Parathyroid adenoma (tissue), 2 donors: Measurements from ENCODE around the gene STT3B.

ENCODE experiments used
- H2AFZ ChIP-seq: fragments of 300-600 bp; sonication (generic); one replicate; pipeline ENCODE4 v1.7.0; 2017; ENCODE audit warnings: antibody characterized with exemption, mild to moderate bottlenecking
- H3K27ac ChIP-seq: fragments of 300-600 bp; sonication (generic); one replicate; pipeline ENCODE4 v1.7.0; 2017
- H3K27me3 ChIP-seq: fragments of 300-600 bp; sonication (generic); one replicate; pipeline ENCODE4 v1.7.0; 2017; ENCODE audit warnings: low read length; ENCODE audit not compliant: control insufficient read depth, insufficient read depth
- H3K36me3 ChIP-seq: fragments of 300-600 bp; sonication (generic); one replicate; pipeline ENCODE4 v1.7.0; 2017; ENCODE audit warnings: low read length; ENCODE audit not compliant: control insufficient read depth, insufficient read depth
- H3K4me1 ChIP-seq: fragments of 300-600 bp; sonication (generic); one replicate; pipeline ENCODE4 v1.7.0; 2017; ENCODE audit warnings: control low read depth
- H3K4me2 ChIP-seq: fragments of 300-600 bp; sonication (generic); one replicate; pipeline ENCODE4 v1.7.0; 2017; ENCODE audit warnings: low read length
- H3K4me3 ChIP-seq: fragments of 300-600 bp; sonication (generic); one replicate; pipeline ENCODE4 v1.7.0; 2017; ENCODE audit warnings: low read depth, low read length
- H3K79me2 ChIP-seq: fragments of 300-600 bp; sonication (generic); one replicate; pipeline ENCODE4 v1.7.0; 2017; ENCODE audit warnings: control low read depth
- H3K9ac ChIP-seq: fragments of 300-600 bp; sonication (generic); one replicate; pipeline ENCODE4 v1.7.0; 2017; ENCODE audit warnings: mild to moderate bottlenecking
- H3K9me3 ChIP-seq: fragments of 300-600 bp; sonication (generic); one replicate; pipeline ENCODE4 v1.7.0; 2017; ENCODE audit warnings: low read length; ENCODE audit not compliant: control insufficient read depth
- CTCF ChIP-seq: fragments of 300-600 bp; sonication (generic); IDR thresholded peaks from one replicate; pipeline ENCODE4 v1.7.0; 2017; ENCODE audit warnings: antibody characterized with exemption, mild to moderate bottlenecking
- donor health status: primary hyperparathyroidism.

The STT3B gene

GRCh38 chr3:31576521-31576920 lies 43.8 kb downstream of the STT3B start:
- no peak for TF ChIP-seq CTCF
- Histone ChIP-seq H3K79me2 (peaks cover 11% of the 10 kb centered on the region), H3K4me2 (no peak overlapping the region), H3K4me1 (peaks cover 1% of the 10 kb centered on the region), H3K4me3 (no peak overlapping the region), H3K27me3 (no peaks in the 10 kb centered on the region), H3K9ac (no peak overlapping the region), H3K36me3 (no peaks in the 10 kb centered on the region), H3K9me3 (no peaks in the 10 kb centered on the region), H3K27ac (no peak overlapping the region), H2AFZ (no peak overlapping the region)

- H3K9ac ChIP-seq = no peak overlapping the region
- H3K4me2 ChIP-seq = no peak overlapping the region
- H3K79me2 ChIP-seq = peaks cover 11% of the 10 kb centered on the region
- H3K27ac ChIP-seq = no peak overlapping the region
- H3K27me3 ChIP-seq = no peaks in the 10 kb centered on the region
- H3K4me3 ChIP-seq = no peak overlapping the region
- H3K4me1 ChIP-seq = peaks cover 3% of the 10 kb centered on the region
- H3K36me3 ChIP-seq = no peaks in the 10 kb centered on the region
- no peaks in the 10 kb centered on the region for H3K9me3 ChIP-seq
- no peak overlapping the region for H2AFZ ChIP-seq
- no peak for TF ChIP-seq CTCF
Observed at GRCh38 chr3:31577232-31577631, 44.5 kb downstream of the STT3B start.

- TF ChIP-seq CTCF = no peak
- H3K27me3 ChIP-seq = no peaks in the 10 kb centered on the region
- peaks cover 5% of the 10 kb centered on the region for H3K79me2 ChIP-seq
- H3K9ac ChIP-seq = no peak overlapping the region
- no peak overlapping the region for H3K27ac ChIP-seq
- H3K4me2 ChIP-seq = no peak overlapping the region
- H3K4me3 ChIP-seq = no peak overlapping the region
- no peaks in the 10 kb centered on the region for H3K36me3 ChIP-seq
- no peaks in the 10 kb centered on the region for H3K9me3 ChIP-seq
- no peak overlapping the region for H2AFZ ChIP-seq
- peaks cover 3% of the 10 kb centered on the region for H3K4me1 ChIP-seq
Observed at GRCh38 chr3:31579828-31580227, 47.1 kb downstream of the STT3B start.

- peaks cover 3% of the 10 kb centered on the region for H3K79me2 ChIP-seq
- H3K27ac ChIP-seq = no peak overlapping the region
- TF ChIP-seq CTCF = no peak
- no peak overlapping the region for H3K4me3 ChIP-seq
- no peaks in the 10 kb centered on the region for H3K27me3 ChIP-seq
- no peaks in the 10 kb centered on the region for H3K9me3 ChIP-seq
- no peaks in the 10 kb centered on the region for H3K36me3 ChIP-seq
- H2AFZ ChIP-seq = no peak overlapping the region
- H3K4me2 ChIP-seq = no peak overlapping the region
- H3K9ac ChIP-seq = no peak overlapping the region
- peaks cover 3% of the 10 kb centered on the region for H3K4me1 ChIP-seq
Observed at GRCh38 chr3:31580645-31581044, 47.9 kb downstream of the STT3B start.

DNA sequence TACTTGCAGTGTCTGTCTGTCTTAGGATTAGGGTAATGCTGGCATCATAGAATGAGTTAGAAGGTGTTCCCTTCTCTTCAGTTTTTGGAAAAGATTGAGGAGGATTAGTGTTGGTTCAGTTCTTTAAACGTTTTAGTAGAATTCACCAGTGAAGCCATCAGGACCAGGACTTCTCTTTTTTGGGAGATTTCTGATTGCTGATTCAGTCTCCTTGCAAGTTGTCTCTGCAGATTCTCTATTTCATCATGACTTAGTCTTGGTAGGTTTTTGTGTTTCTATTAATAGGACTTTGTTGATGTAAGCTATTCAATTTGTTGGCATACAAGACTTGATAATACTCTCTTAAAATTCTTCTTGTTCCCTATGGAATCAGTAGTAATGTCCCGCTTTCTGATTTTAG lies 48.9 kb downstream of the STT3B start:
- Histone ChIP-seq H3K27me3 (no peaks in the 10 kb centered on the region), H3K79me2 (peaks cover 3% of the 10 kb centered on the region), H3K4me3 (no peak overlapping the region), H3K36me3 (no peaks in the 10 kb centered on the region), H3K27ac (no peak overlapping the region), H3K9me3 (no peaks in the 10 kb centered on the region), H3K4me1 (peaks cover 3% of the 10 kb centered on the region), H3K9ac (no peak overlapping the region), H2AFZ (no peak overlapping the region), H3K4me2 (no peak overlapping the region)
- TF ChIP-seq CTCF = no peak
